Measurements from ENCODE around the gene GJB2.

DNA sequence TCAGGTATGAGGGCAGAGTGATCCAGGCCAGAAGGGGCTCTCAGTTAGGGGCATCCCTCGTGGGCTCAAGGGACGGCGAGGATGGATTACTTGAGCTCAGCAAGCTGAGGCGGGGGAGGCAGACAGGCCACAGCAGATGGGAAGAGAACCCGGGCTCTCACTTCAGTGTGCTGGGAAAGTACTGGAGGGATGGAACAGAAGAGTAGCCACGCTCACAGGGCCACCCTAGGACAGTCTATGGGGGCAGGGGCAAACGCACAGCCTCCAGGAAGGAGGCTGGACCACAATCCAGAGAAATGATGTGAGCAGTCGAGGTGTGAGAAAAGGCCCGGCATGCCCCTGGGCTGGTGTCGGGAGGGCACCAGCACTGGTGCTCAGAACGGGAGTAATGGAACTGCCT, 41.1 kb downstream of the GJB2 start:
- TF ChIP-seq, protein P1, sequence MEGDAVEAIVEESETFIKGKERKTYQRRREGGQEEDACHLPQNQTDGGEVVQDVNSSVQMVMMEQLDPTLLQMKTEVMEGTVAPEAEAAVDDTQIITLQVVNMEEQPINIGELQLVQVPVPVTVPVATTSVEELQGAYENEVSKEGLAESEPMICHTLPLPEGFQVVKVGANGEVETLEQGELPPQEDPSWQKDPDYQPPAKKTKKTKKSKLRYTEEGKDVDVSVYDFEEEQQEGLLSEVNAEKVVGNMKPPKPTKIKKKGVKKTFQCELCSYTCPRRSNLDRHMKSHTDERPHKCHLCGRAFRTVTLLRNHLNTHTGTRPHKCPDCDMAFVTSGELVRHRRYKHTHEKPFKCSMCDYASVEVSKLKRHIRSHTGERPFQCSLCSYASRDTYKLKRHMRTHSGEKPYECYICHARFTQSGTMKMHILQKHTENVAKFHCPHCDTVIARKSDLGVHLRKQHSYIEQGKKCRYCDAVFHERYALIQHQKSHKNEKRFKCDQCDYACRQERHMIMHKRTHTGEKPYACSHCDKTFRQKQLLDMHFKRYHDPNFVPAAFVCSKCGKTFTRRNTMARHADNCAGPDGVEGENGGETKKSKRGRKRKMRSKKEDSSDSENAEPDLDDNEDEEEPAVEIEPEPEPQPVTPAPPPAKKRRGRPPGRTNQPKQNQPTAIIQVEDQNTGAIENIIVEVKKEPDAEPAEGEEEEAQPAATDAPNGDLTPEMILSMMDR (optimal IDR thresholded peaks at IDR 0.05 in 1 of 3, IDR thresholded peaks at IDR 0.05 in 1 of 3, conservative IDR thresholded peaks at IDR 0.05 in 1 of 3; ENCODE audit: extremely low read depth in 1 of 3, insufficient read depth in 2 of 3, low read length in 3 of 3) = no peak
- no peak for TF ChIP-seq EZH2 (IDR thresholded peaks at IDR 0.05; ENCODE audit: low read length)
